NCI-H1105 treated with DMSO at 0.1 percent for 48 hours (cell line): ENCODE measurements around the gene FKBP15.

Experiments used
- DNase-seq: peaks from one replicate; lab custom pipeline; 2025; lab: John Stamatoyannopoulos, UW

The FKBP15 gene

GRCh38 chr9:113228130-113228665 lies 7.1 kb upstream of the FKBP15 start:
- no peak for DNase-seq

DNA sequence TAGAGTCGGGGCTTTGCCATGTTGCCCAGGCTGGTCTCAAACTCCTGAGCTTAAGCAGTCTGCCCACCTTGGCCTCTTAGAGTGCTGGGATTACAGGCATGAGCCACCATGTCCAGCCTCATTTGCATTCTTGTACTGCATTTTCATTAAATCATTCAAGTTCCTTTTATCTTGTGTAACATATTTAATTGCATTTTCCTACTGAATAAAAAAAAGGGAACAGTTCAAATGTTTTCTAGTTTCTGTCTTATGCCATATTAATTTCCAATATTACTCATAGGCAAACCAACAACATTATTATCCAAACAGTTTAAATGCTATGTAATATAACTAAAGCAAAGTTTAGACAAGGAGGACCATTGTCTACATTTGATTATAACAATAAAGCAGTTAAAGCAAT lies 6.4 kb upstream of the FKBP15 start:
- DNase-seq = no peak

- no peak for DNase-seq
These were observed 2.9 kb upstream of the FKBP15 start for GRCh38 chr9:113223963-113224362.

DNA sequence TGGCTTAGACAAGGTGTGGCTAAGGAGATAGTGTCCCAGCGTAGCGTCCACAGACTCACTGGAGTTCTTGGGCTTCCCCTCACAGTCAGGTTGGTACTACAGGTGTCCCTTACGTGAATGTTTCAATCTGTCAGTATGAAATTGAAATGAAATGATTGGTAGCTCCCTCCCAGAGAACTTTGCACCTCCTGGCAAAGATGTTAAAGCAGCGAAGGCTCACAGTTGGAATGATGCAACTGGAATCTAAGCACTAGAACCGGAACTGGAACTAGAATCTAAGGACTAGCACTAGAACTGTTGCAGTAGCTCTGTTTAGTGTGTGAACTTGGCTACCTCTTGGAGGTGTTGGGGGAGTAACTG lies 1.4 kb upstream of the FKBP15 start:
- no peak for DNase-seq

DNA sequence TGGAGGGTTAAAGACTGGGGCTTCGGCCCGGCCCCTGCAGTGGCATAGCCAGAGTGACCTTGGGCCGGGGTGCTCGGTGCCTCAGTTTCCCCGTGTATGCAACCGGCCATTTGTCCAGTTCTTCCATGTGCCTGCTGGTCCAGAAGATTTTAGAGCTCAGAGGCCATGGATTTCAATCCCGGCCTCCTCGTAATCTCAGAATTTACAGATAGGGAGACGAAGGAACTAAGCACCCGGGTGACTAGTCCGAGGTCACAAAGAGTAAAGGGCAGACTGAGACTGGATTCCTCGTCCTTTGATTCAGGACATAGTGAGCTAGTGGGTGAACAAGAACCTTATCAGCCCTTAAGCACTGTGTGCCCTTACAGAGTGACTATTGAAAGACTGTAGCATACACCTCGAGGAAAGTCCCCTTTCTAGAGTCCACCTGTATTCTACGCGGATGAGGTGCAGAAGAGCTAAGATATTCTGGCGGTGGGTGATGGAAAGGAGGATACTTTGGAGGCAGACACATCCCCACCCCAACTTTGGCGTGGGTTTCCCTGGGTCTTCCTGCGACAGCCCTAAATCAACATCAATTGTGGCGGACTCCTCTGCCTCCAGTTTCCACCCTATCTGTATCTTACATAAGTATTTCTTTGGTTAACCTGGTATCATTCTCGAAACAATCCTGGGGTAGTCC lies 864 bp upstream of the FKBP15 start:
- DNase-seq = peak; percentile 37

- DNase-seq = no peak
These were observed 542 bp downstream of the FKBP15 start for GRCh38 chr9:113220467-113221002.

DNA sequence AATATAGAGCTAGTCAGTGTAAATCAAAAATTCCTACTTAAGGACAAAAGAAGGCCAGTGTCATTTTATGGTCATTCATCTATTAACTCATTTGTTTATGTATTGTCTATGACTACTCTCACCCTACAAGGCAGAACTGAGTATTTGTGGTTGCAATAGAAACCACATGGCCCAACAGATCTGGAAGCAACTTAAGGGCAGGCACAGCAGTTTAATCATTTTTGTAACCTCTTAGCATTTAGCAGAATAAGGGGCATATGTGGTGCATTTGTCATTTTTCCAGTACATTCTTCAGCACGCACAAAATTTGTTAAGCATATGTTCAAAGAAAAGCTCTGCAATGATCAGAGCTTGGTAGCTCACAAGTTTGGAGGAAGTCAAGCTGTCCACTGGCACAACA lies 1.1 kb downstream of the FKBP15 start:
- DNase-seq = no peak

- DNase-seq = no peak
These were observed 1.7 kb downstream of the FKBP15 start for GRCh38 chr9:113219186-113219936.

- DNase-seq = no peak
These were observed 4.7 kb downstream of the FKBP15 start for GRCh38 chr9:113216406-113216805.

DNA sequence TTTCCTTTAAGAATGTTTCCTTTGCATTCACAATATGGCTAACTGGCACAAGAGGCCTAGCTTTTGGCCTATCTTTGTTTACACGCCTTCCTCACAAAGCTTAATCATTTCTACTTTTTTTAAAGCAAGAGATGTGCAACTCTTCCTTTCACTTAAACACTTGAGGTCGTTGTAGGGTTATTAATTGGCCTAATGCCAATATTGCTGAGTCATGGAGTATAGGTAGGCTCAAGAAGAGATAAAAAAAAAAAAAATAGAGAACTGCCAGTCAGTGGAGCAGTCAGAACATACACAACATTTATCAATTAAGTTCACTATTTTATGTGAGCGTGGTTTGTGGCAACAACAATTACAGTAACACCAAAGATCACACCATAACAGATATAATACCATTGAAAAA lies 5.9 kb downstream of the FKBP15 start:
- DNase-seq = no peak

DNA sequence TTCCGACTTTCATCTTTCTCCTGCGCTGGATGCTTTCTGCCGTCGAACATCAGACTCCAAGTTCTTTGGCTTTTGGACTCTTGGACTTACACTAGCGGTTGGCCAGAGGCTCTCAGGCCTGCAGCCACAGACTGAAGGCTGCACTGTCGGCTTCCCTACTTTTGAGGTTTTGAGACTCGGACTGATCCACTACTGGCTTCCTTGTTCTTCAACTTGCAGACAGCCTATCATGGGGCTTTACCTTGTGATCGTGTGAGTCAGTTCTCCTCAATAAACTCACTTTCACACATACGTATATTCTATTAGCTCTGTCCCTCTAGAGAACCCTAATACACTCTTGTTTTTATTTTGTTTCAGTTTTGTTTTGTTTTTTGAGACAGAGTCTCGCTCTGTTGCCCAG lies 10.3 kb downstream of the FKBP15 start:
- no peak for DNase-seq

- no peak for DNase-seq
These were observed 15.2 kb downstream of the FKBP15 start for GRCh38 chr9:113205861-113206260.

DNA sequence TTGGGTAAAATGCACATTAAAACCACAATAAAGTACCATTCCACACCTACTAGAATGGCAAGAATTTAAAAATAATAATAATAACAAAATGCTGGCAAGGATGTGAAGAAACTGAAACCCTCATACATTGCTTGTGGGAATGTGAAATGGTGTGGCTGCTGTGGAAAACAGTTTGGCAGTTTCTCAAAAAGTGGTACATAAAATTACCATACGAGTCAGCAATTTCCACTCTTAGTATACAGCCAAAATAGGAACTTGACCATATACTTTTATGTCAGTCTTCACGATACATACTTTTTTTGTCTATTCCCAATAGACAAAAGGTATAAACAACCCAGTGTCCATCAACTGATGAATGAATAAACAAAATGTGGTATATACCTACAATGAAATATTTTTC lies 15.6 kb downstream of the FKBP15 start:
- DNase-seq = no peak

GRCh38 chr9:113199683-113200329 lies 21.3 kb downstream of the FKBP15 start:
- DNase-seq = no peak

DNA sequence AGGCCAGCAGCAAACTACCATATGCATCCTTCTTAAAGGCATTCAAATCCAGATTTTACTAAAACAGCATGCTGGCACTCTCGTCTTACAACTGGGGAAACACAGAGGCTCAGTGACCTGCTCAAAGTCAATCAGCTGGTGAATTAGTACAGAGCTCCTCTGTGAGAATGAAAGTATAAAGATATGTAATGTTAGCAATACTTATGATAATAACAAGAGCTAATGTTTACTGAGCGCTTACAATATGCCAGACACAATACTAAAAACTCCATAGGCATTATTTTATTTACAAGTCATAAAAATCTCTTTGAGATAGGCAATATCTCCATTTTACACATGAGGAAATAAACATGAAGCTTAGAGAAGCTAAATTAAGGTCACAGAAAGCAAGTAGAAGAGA lies 28.6 kb downstream of the FKBP15 start:
- no peak for DNase-seq

- DNase-seq = no peak
These were observed 33.0 kb downstream of the FKBP15 start for GRCh38 chr9:113187929-113188595.

DNA sequence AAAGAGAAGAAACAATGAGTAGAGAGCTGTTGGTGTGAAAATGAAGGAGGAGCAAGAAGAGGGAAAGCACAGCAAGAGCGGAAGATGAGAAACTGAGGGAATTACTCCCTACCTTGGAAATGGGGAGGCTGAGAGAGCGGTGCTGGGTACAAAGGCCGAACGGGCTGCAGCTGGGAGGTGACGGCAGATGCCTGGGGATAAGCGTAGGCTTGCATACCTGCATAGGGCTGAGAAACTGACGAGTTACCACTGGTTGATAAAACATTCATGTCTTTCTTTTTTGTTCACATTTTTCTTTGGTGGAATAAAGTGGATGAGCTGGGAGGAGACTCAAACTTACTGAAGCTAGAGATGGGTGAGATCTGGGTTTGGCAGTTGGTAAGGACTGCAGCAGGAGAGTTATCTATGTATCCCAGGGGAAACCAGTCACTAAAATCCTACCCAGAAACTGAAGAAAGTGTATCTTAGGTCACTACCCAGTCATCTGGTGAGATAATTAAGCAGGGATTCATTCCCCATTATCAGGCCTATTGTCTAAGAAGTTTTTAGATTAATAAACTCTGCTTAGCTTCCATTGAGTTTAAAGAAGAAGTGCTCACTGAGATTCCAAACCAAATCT lies 34.8 kb downstream of the FKBP15 start:
- no peak for DNase-seq

- no peak for DNase-seq
These were observed 35.8 kb downstream of the FKBP15 start for GRCh38 chr9:113185271-113185670.

GRCh38 chr9:113184539-113184938 lies 36.5 kb downstream of the FKBP15 start:
- DNase-seq = no peak

- no peak for DNase-seq
These were observed 37.1 kb downstream of the FKBP15 start for GRCh38 chr9:113183956-113184488.

DNA sequence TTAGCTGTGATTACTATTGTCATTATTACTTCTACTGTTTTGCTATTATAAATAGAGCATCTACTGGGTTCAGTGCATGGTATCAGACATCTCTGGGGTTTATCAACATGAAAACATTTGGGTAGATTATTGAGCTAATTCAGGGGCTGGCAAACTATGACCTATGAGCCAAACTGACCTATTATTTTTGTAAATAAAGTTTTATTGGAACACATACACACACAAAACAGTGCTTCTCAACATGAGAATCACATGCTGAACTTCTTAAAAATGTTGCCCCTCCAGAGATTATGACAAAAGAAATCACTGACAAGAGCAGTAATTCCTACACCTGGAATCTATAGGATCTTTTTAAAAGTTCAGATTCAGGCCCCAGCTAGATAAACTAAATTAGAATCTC lies 39.9 kb downstream of the FKBP15 start:
- DNase-seq = no peak

DNA sequence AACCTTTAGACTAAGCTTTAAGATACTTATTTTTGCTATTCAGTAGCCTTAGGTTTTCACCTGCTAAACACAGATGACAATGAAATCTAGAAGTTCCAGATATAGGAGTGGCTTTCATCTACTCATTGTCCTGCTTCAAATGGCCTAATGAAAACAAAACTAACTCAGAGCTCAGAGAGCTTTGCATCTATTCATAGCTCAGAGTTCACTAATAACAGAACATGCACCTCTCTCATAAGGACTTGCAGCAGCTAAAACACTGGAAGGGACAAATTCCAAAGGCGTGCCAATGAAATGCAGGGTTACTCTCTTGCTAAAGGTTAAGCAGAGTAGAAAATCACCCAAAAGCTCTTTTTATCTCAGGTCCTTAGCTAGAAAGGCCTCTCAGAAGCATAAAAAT lies 41.2 kb downstream of the FKBP15 start:
- DNase-seq = no peak
